Epithelial cell of esophagus (primary cell): ENCODE data around the gene LST1.
A peak's percentile ranks its signal among the peaks of the same experiment; 100 is the strongest.

ENCODE experiments used
- DNase-seq: peaks from one replicate; pipeline ENCODE4 v3.0.0; 2010; ENCODE audit warnings: low read depth
- H3K4me3 ChIP-seq: 2 replicates; pipeline ENCODE4 v1.5.1; 2011; ENCODE audit warnings: mild to moderate bottlenecking, low read length, control low read depth
- CTCF ChIP-seq: IDR thresholded peaks from 2 replicates; pipeline ENCODE4 v1.5.1; 2011; ENCODE audit warnings: low read depth, mild to moderate bottlenecking, low read length, control low read depth, inconsistent platforms; ENCODE audit not compliant: insufficient read depth; ENCODE audit errors: missing control alignments

LST1 gene

GRCh38 chr6:31615748-31616147 is 29.7 kb downstream of the LST1 start:
- H3K4me3 ChIP-seq, result no peak overlapping the region
- DNase-seq, result no peak
- no peak for TF ChIP-seq CTCF

GRCh38 chr6:31617010-31617409 is 30.9 kb downstream of the LST1 start:
- no peak for TF ChIP-seq CTCF
- peak; percentile 64 for DNase-seq
- no peak overlapping the region for H3K4me3 ChIP-seq

GRCh38 chr6:31619805-31620585 is 33.9 kb downstream of the LST1 start:
- peak overlapping the region; percentile 82 for H3K4me3 ChIP-seq
- DNase-seq, result peak; percentile 100
- TF ChIP-seq CTCF, result no peak

GRCh38 chr6:31620586-31621319 is 34.7 kb downstream of the LST1 start, which contains the start of gene PRRC2A:
PRRC2A (plus strand) TSS chr6:31620715; CDS start chr6:31622790, 2,075 bp downstream.
- no peak for TF ChIP-seq CTCF
- no peak for DNase-seq
- H3K4me3 ChIP-seq, result peak within 1 kb of the TSS; percentile 82

- no peak for DNase-seq
- no peak for TF ChIP-seq CTCF
- H3K4me3 ChIP-seq, result peak overlapping the region; percentile 82
Observed at GRCh38 chr6:31621320-31621939, 35.4 kb downstream of the LST1 start.

- no peak for TF ChIP-seq CTCF
- DNase-seq, result peak; percentile 25
- H3K4me3 ChIP-seq, result peak overlapping the region; percentile 82
Observed at GRCh38 chr6:31621991-31622390, 35.9 kb downstream of the LST1 start.
